ENCODE results near the gene LBR.

DNA sequence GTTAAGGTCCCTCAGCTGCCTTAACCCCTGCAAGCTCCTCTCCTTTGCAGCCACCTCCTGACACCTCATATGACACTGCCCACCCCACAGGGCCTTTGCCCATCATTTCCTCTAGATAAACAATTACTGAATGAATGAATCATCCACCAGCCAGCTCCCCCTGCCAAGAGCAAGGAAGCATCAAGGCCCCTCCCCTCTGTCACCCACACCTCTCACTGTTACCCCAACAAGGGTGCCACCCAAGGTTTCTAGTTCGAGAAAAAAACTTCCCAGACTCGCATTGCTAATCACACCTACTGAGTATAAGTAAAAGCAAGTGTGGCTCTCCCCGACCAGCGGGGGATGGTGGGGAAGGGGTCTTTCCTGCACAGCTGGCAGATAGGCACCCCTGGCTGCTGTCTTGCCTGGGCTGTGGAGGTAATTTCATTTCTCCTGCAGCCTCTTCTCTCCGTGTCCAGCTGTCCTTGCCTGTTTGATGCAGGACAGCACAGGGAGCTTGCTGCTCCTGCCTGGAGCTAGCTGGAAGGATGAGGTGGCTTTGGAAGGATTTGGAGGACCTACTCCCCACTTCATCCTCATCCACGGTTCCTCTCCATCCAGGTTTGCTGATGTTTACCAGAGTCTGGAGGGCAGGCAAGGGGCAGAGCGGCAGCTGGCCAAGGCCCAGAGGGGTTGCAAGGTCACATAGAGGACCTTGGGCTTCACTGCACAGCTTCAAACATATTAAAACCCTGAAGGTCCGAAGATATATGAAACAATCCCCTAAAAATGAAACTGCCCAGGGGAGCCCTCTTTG, 33.1 kb upstream of the LBR start:
- TF ChIP-seq, protein P1, sequence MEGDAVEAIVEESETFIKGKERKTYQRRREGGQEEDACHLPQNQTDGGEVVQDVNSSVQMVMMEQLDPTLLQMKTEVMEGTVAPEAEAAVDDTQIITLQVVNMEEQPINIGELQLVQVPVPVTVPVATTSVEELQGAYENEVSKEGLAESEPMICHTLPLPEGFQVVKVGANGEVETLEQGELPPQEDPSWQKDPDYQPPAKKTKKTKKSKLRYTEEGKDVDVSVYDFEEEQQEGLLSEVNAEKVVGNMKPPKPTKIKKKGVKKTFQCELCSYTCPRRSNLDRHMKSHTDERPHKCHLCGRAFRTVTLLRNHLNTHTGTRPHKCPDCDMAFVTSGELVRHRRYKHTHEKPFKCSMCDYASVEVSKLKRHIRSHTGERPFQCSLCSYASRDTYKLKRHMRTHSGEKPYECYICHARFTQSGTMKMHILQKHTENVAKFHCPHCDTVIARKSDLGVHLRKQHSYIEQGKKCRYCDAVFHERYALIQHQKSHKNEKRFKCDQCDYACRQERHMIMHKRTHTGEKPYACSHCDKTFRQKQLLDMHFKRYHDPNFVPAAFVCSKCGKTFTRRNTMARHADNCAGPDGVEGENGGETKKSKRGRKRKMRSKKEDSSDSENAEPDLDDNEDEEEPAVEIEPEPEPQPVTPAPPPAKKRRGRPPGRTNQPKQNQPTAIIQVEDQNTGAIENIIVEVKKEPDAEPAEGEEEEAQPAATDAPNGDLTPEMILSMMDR (conservative IDR thresholded peaks at IDR 0.05 in 1 of 2, IDR thresholded peaks at IDR 0.05 in 1 of 2; ENCODE audit: extremely low read depth in 1 of 2, insufficient read depth in 1 of 2, low read depth in 1 of 2, low read length in 2 of 2) = no peak
- no peak for TF ChIP-seq EZH2 (IDR thresholded peaks at IDR 0.05; ENCODE audit: borderline replicate concordance, low read length)

Data from mammary epithelial cell (primary cell).